ENCODE data around the gene DOCK3. TPM values are rescaled to one million over a fixed set of nuclear protein-coding genes. Genes with fewer than 3 reads are reported as not detected.
"Not testable (repeated sequence)": the region's sequence is repeated elsewhere in the genome, so short reads cannot be mapped to it uniquely, and the experiment has no call there.

Gene DOCK3
- total and polyA plus RNA-seq, 10 of the 15 experiments (the other 5 are each of a cell fraction or from before 2014, with no cell fraction given) = 0.02 to 0.52 (median 0.04) TPM; not detected in 5

DNA sequence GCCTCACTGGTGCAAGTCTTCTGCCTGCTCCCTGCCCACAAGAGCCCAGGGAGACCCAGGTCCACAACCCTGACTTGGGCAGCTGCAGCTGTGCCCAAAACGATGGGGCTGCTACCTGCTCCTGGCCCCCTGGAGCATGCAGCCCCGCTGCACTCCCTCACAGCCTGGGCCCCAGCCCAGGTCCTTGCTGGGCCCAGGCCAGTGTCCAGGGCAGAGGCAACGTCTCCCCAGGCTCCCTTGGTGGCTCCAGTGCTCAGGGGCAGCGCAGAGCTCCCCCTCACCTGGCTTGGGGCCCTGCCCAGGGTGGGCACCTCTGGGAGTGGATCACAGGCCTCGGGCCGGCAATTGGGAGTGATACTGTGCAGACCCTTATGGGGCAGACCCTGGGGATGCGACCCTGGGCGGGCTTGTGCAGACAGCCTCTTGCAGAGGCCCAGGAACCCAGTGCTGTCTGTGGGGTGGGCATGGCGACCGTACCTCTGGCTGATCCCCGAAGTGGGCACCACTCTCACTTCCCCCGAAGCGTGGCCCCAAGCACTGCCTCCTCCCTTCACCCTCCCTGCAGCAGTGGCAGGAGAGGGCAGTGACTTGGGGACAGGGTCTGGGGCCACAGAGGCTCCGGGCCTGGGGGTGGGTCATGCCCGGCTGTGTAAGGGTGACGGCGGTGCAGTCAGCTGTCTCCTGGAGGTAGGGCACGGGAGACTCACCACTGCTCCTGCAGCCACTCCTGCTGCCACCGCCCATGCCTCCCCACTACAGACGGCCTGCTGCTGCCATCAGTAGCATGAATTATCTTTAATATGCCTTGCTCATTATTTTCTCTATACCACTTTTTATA, 255.9 kb downstream of the DOCK3 start:
- H3K79me2 ChIP-seq (ENCODE audit: control insufficient read depth, insufficient read depth, low read length) = no peaks in the 10 kb centered on the region
- ChIA-PET SMC1A (ENCODE audit: uncharacterized antibody, unreplicated experiment) (no interaction called here), CTCF (interaction anchor here (1.2 kb wide), 1 partner anchor 11 kb away, joined by 4 read pairs; no protein-coding TSS in a partner anchor), POLR2A (no interaction called here), RAD21 (ENCODE audit: unreplicated experiment) (no interaction called here)
- FAIRE-seq (no peak), ATAC-seq (no peak), DNase-seq (ENCODE audit: low read depth, low spot score) (no peak)
- H4K20me1 ChIP-seq (ENCODE audit: control insufficient read depth, insufficient read depth) = no peaks in the 10 kb centered on the region
- BruUV-seq (replicated peaks) = no TSS peak
- intact Hi-C loops (cut with micrococcal nuclease; ENCODE audit: unreplicated experiment) (no loop called here), in situ Hi-C loops (cut with MboI) (no loop called here)
- H3K9ac ChIP-seq (ENCODE audit: control insufficient read depth, insufficient read depth, low read length) = no peak overlapping the region
- no peaks in the 10 kb centered on the region for H3K36me3 ChIP-seq (ENCODE audit: control insufficient read depth in 2 of 2, insufficient read depth in 2 of 2, low read length in 1 of 2)
- no peaks in the 10 kb centered on the region for H3K27me3 ChIP-seq (replicated peaks in 1 of 2; ENCODE audit: control insufficient read depth in 2 of 2, insufficient read depth in 2 of 2, low read length in 1 of 2)
- 33% methylated on average over 18 of the region's 20 CpGs for WGBS (ENCODE audit: insufficient coverage, insufficient replicate concordance, low lambda C conversion rate, missing lambda C conversion rate)
- TF ChIP-seq, protein P1, sequence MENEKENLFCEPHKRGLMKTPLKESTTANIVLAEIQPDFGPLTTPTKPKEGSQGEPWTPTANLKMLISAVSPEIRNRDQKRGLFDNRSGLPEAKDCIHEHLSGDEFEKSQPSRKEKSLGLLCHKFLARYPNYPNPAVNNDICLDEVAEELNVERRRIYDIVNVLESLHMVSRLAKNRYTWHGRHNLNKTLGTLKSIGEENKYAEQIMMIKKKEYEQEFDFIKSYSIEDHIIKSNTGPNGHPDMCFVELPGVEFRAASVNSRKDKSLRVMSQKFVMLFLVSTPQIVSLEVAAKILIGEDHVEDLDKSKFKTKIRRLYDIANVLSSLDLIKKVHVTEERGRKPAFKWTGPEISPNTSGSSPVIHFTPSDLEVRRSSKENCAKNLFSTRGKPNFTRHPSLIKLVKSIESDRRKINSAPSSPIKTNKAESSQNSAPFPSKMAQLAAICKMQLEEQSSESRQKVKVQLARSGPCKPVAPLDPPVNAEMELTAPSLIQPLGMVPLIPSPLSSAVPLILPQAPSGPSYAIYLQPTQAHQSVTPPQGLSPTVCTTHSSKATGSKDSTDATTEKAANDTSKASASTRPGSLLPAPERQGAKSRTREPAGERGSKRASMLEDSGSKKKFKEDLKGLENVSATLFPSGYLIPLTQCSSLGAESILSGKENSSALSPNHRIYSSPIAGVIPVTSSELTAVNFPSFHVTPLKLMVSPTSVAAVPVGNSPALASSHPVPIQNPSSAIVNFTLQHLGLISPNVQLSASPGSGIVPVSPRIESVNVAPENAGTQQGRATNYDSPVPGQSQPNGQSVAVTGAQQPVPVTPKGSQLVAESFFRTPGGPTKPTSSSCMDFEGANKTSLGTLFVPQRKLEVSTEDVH (IDR thresholded peaks at IDR 0.05; ENCODE audit: low read depth, partially characterized antibody) = no peak
- TF ChIP-seq MTA2 (IDR thresholded peaks at IDR 0.05; ENCODE audit: low read depth) (no peak), NFYA (IDR thresholded peaks at IDR 0.05; ENCODE audit: borderline replicate concordance, low read depth, low read length) (no peak), KLF5 (IDR thresholded peaks at IDR 0.05; ENCODE audit: partially characterized antibody) (no peak), HDAC2 (IDR thresholded peaks at IDR 0.05) (no peak), RUNX3 (IDR thresholded peaks at IDR 0.05; ENCODE audit: low read length) (no peak)
- H3K9me3 ChIP-seq (replicated peaks; ENCODE audit: control insufficient read depth, insufficient read depth, low read length) = peaks cover 3% of the 10 kb centered on the region; the same call in 2 of the 3 replicates
- no peaks in the 10 kb centered on the region for H3K4me1 ChIP-seq (ENCODE audit: control insufficient read depth, insufficient read depth, low read length)
- H2AFZ ChIP-seq (ENCODE audit: control insufficient read depth, low read depth, low read length) = no peak overlapping the region
- H3K27ac ChIP-seq (ENCODE audit: control insufficient read depth, insufficient read depth) = no peak overlapping the region
- no peak overlapping the region for H3K4me2 ChIP-seq (ENCODE audit: control insufficient read depth, insufficient read depth)
- no peak overlapping the region for H3K4me3 ChIP-seq

GRCh38 chr3:50932918-50933317, 258.2 kb downstream of the DOCK3 start:
- POLR2A ChIA-PET = not testable (repeated sequence)

More at GRCh38 chr3:50932918-50933317, 258.2 kb downstream of the DOCK3 start:
- WGBS (ENCODE audit: insufficient coverage, insufficient replicate concordance, low lambda C conversion rate, missing lambda C conversion rate) = 15% methylated on average over 2 of the region's 2 CpGs
- CTCF ChIA-PET; H3K27me3 ChIP-seq (replicated peaks in 1 of 2; ENCODE audit: control insufficient read depth in 2 of 2, insufficient read depth in 2 of 2, low read length in 1 of 2); H3K4me2 ChIP-seq (ENCODE audit: control insufficient read depth, insufficient read depth); BruUV-seq (replicated peaks); SMC1A ChIA-PET (ENCODE audit: uncharacterized antibody, unreplicated experiment); H2AFZ ChIP-seq (ENCODE audit: control insufficient read depth, low read depth, low read length); ATAC-seq; H3K27ac ChIP-seq (ENCODE audit: control insufficient read depth, insufficient read depth); H3K9ac ChIP-seq (ENCODE audit: control insufficient read depth, insufficient read depth, low read length); RAD21 ChIA-PET (ENCODE audit: unreplicated experiment); H3K36me3 ChIP-seq (ENCODE audit: control insufficient read depth in 2 of 2, insufficient read depth in 2 of 2, low read length in 1 of 2); in situ Hi-C loops (cut with MboI); FAIRE-seq; H3K4me3 ChIP-seq; DNase-seq (ENCODE audit: low read depth, low spot score); H3K9me3 ChIP-seq (replicated peaks; ENCODE audit: control insufficient read depth, insufficient read depth, low read length); H3K4me1 ChIP-seq (ENCODE audit: control insufficient read depth, insufficient read depth, low read length); H3K79me2 ChIP-seq (ENCODE audit: control insufficient read depth, insufficient read depth, low read length); H4K20me1 ChIP-seq (ENCODE audit: control insufficient read depth, insufficient read depth); intact Hi-C loops (cut with micrococcal nuclease; ENCODE audit: unreplicated experiment): not testable (repeated sequence)
